Kasumi-1 (cell line): ENCODE results near the gene ELMO2.

Experiments used
- DNase-seq, 2 experiments: peaks; one replicate each; lab custom pipeline; 2025; lab: John Stamatoyannopoulos, UW

The ELMO2 gene

GRCh38 chr20:46333161-46333991 lies 73.0 kb downstream of the ELMO2 start:
- no peak for DNase-seq

GRCh38 chr20:46332373-46333160 lies 73.8 kb downstream of the ELMO2 start:
- no peak for DNase-seq

DNA sequence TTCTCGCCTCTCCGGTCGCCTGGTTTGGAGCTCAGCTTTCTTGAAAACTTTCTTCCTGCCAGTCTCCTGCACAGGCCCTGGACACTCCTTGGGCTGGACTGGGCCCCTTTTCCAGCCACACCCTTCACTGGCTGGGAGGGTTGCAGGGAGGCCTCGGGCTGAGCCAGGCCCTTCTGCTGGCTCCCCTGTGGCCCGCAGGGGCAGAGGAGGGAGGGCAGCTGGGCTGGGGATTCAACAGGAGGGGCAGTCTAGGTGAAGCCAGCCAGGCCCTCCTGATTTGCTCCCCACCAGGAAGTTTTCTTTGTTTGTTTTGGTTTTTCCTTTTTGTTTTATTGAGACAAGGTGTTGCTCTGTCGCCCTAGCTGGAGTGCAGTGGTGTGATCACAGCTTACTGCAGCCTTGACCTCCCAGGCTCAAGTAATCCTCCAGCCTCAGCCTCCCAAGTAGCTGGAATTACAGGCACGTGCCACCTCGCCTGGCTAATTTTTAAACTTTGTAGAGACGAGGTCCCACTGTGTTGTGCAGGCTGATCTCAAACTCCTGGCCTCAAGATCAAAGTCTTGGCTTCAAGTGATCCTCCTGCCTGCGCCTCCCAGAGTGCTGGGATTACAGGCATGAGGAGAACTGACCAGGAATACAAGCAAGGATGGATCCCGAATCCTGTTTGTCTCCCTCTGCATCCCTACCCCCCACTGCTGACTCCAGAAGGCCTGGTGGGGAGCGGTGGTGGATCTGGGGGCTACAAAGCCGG lies 74.6 kb downstream of the ELMO2 start:
- no peak for DNase-seq

- DNase-seq: no peak
Measured at GRCh38 chr20:46330831-46331371, 75.5 kb downstream of the ELMO2 start.

DNA sequence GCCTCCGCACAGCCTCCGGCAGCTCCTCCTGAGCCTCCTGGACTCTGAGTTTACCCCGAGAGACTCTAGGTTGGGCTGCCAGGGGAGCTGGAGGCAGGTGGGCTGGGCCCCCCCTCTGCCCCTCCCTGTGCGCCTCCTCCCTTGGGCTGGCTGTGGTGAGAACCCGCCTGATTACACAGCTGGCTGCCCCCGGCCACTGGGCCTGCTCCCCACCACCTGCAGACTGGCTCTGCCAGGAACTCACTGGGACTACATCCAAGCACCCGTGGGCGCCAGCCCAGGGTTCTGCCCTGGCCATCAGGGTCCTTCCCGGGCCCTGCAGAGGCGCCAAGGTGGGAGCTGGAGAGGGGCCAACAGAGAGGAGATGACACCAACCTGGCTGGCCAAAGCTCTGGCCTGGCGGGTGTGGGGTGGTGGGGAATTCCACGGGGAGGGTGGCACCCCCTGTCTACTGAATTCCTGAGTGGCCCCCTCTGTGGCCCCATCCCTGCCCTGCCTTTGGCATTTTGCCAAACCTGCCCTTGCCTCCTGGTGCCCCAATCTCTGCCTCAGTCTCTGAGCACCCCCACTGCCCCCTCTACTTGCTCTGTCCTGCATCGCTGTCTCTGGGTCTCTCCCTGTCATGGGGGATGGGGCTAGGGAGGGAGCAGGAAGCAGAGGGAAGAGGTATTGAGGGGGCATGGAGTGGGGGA lies 76.2 kb downstream of the ELMO2 start:
- no peak for DNase-seq

DNA sequence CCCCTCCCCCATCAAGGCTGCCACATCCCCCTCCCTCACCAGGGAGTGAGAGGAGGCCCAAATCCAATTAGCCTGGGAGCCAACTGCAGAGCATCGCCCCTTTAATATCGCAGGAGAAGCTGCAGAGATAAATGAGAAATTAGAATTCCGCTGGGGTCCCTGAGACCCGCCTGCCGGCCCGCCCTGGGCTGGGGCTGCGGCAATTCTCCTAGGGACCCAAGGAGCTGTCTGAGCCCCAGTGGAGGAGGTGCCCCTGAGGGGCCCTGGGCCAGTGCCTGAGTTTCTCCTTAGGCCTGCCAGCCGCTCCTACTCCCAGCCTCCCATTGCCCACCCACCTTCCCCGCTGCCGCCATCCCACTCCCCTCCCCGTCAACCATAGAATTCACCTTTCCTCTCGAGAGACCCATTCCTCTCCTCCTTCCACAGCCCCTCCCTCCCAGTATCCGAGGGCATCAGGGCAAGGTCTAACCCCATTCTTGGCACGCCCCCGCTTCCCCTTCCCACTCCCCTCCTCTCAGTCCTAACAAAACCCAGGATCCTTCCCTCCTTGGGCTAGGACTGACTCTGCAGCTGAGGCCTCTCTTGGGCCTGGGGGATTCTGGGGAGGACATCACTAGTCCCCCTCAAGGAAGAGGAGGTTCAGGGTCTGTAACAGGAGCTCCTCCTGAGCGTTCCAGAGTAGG lies 78.1 kb downstream of the ELMO2 start:
- DNase-seq: no peak

DNA sequence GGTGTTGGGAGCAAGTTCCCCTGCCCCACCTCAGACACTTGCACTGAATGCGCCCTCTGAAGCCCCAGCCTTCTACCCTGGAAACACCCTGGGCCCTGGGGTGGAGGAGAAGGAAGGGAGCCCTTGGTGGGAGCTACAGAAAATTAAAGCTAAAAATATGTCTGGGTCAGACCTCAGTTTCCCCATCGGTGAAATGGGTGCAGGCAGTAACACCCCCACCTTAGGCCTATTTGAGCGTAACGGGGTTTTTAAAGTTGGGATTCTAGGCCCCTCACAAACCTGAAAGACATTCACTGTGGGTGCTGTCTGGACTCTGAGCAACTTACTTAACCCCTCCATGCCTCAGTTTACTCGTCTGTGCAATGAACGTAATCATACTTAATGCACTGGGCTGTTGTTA lies 78.9 kb downstream of the ELMO2 start:
- DNase-seq: no peak

DNA sequence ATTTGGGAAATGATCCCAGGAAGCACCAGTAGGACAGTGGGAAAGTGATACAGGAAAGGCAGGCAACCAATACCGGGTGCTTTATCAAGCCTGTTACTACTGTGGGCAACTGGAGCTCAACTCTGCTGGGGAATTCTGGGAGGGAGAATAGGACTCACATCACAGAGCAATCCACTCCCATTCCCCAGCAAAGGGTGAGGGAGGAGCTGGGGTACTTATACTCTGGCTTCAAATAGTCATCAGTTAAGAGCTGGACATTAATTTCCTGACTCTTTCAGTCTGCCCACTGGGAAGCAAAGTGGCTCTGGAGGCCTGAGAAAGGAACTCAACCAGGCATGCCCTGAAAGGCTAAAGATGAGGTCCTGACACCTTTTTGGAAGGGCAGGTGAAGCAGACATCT lies 80.6 kb downstream of the ELMO2 start:
- DNase-seq: no peak

- DNase-seq: peak; percentile 56 to 58
Measured at GRCh38 chr20:46324960-46325703, 81.3 kb downstream of the ELMO2 start.

DNA sequence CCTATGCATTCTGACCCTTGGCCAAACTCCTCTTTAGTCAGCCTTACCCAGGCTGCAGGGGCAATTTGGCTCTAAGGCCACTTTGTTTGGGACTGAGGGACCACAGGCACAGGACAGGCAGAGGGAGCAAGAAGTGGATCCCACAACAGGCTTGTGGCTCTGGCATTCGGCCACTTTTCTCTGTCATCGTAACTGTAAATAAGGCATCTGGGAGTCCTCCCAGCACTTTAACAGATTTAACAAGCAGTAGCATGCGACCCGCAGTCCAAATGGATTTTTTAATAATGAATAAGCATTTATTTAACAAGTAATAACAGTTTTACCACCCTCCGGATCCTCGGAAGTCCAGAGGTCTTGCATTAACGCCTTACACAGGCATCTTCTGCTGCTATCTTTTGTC lies 82.0 kb downstream of the ELMO2 start:
- no peak for DNase-seq

DNA sequence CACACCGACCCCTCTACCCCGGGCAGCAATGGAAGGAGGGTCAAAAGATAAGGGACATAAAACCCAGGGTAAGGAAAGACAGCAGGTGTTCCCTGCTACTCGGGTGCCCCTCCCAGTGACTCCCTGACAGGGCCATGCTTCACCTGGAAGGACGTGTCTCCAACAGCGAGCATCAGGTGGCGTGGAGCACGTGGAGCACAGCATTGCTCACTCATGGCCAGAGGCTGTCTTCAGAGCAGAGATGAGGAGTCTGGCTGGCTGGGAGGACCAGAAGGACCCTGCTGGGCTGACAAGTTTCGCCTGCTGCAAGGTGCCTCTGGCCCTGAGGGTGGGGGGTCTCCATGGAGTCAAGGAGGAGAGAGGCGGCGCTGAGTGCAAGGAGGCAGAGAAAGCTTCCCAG lies 82.9 kb downstream of the ELMO2 start:
- no peak for DNase-seq

DNA sequence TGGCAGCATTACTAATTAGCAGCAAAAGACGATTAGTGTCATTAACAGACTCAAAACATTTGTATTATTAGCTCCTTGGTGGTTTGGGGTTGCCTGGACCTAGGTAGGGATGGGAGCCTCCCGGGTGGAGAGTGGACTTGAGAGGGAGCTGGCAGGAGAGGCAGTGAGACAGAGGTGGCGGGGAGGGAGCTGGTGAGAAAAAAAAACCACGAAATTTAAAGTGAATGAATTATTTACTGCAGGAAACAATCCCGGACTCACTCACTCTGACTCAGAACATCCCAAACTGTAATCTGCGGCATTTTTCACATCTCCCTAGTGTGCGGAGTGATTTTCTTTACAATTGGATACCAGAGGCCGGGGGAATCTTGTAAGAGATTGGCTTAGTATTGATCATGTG lies 83.8 kb downstream of the ELMO2 start:
- DNase-seq: no peak

DNA sequence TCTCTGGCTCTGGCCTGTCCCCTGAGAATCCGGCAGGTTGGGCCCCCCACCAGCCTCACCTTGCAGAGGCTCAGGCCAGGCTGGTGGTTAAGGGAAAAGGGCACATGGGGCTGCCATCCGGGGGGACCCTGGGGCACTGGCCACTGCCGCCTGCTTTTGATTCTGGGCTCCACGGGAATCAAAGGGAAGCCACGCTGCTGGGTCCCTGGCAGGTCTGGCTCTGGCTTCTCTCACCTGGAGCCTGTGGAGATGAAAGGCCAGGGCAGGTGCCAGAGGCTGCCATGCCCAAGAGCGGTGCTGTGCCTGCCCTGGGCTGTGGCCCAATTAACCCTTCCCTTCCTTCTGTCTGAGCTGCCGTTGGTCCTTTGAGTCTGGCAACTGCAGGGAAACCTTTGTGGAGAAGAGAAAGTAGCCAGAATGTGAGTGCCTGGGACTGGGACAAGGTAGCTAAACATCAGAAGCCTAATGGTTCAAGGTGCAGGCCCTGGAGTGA lies 88.7 kb downstream of the ELMO2 start:
- DNase-seq: no peak

- DNase-seq: no peak
Measured at GRCh38 chr20:46316984-46317684, 89.3 kb downstream of the ELMO2 start.
